Endothelial cell (in vitro differentiated cells): ENCODE results near the gene DHRS7. TPM values are rescaled to one million over a fixed set of nuclear protein-coding genes. Genes with fewer than 3 reads are reported as not detected.

ENCODE experiments used
- DNase-seq: peaks from one replicate; pipeline ENCODE4 v3.0.0; 2021; ENCODE audit warnings: low spot score
- H3K27ac Mint-ChIP-seq: one replicate; pipeline ENCODE4 v1.8.0; 2021; ENCODE audit warnings: mixed read lengths, inconsistent platforms; ENCODE audit not compliant: unreplicated experiment
- H3K27me3 Mint-ChIP-seq: one replicate; pipeline ENCODE4 v1.8.0; 2021; ENCODE audit warnings: mild to moderate bottlenecking, moderate library complexity, mixed read lengths, inconsistent platforms; ENCODE audit not compliant: unreplicated experiment
- H3K36me3 Mint-ChIP-seq: one replicate; pipeline ENCODE4 v1.8.0; 2021; ENCODE audit warnings: mild to moderate bottlenecking, low read depth, mixed read lengths, inconsistent platforms; ENCODE audit not compliant: unreplicated experiment
- H3K4me1 Mint-ChIP-seq: one replicate; pipeline ENCODE4 v1.8.0; 2021; ENCODE audit warnings: mild to moderate bottlenecking, mixed read lengths, inconsistent platforms; ENCODE audit not compliant: unreplicated experiment
- H3K4me3 Mint-ChIP-seq: one replicate; pipeline ENCODE4 v1.8.0; 2021; ENCODE audit warnings: mild to moderate bottlenecking, mixed read lengths, inconsistent platforms; ENCODE audit not compliant: unreplicated experiment
- H3K9me3 Mint-ChIP-seq: one replicate; pipeline ENCODE4 v1.8.0; 2021; ENCODE audit warnings: mixed read lengths, inconsistent platforms; ENCODE audit not compliant: unreplicated experiment
- total RNA-seq: library from RNA; stranded (reverse); fragmentation: NEBNext Ultra II Directional; extraction: Animal tissue kit (Norgen Biotek cat#: 25700); gene quantifications from one replicate; pipeline ENCODE4 v1.2.1, GENCODE V29; 2021; ENCODE audit not compliant: unreplicated experiment
- TF ChIP-seq, protein P1 (sequence below): fragments of 200-600 bp; sonication (generic); IDR thresholded peaks from one replicate; pipeline ENCODE4 v1.5.0; 2021; ENCODE audit warnings: antibody characterized with exemption; ENCODE audit not compliant: unreplicated experiment

Gene DHRS7
- total RNA-seq, 1 donor from 2014 or later = 67.3 TPM

DNA sequence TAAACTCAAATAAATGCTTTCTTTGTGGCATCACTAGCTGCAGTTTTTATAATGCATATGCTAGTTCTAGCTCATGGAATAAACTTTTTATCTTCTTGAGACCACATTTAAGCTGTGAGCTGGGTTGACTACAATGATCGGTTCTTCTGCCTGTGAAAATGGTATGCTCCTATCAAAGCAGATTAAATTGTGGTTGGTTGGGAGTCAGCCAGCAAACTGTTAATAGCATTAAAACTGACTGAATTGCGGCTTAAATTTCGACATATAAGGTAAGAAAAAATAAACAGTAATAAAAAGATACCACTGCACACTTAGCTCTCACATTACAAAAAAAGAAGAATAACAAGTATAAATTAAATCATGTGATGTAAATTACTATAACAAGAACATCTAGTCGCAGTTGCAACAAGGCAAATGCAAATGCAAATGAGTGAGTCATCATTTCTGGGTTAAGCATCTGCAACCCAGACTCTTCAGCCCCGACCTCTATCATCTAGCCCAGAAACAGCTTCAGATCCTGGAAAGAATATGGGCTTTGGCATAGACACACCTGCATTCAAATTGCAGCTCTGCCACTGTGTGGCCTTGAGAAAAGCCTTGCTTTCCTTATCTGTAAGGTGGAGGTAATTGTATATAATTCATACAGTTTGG lies 19.8 kb upstream of the DHRS7 start:
- no peak overlapping the region for H3K27ac Mint-ChIP-seq
- H3K9me3 Mint-ChIP-seq = no peaks in the 10 kb centered on the region
- TF ChIP-seq, protein P1, sequence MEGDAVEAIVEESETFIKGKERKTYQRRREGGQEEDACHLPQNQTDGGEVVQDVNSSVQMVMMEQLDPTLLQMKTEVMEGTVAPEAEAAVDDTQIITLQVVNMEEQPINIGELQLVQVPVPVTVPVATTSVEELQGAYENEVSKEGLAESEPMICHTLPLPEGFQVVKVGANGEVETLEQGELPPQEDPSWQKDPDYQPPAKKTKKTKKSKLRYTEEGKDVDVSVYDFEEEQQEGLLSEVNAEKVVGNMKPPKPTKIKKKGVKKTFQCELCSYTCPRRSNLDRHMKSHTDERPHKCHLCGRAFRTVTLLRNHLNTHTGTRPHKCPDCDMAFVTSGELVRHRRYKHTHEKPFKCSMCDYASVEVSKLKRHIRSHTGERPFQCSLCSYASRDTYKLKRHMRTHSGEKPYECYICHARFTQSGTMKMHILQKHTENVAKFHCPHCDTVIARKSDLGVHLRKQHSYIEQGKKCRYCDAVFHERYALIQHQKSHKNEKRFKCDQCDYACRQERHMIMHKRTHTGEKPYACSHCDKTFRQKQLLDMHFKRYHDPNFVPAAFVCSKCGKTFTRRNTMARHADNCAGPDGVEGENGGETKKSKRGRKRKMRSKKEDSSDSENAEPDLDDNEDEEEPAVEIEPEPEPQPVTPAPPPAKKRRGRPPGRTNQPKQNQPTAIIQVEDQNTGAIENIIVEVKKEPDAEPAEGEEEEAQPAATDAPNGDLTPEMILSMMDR = no peak
- no peak overlapping the region for H3K4me3 Mint-ChIP-seq
- DNase-seq = no peak
- H3K36me3 Mint-ChIP-seq = no peaks in the 10 kb centered on the region
- H3K27me3 Mint-ChIP-seq = peaks cover 1% of the 10 kb centered on the region
- peaks cover 3% of the 10 kb centered on the region for H3K4me1 Mint-ChIP-seq

DNA sequence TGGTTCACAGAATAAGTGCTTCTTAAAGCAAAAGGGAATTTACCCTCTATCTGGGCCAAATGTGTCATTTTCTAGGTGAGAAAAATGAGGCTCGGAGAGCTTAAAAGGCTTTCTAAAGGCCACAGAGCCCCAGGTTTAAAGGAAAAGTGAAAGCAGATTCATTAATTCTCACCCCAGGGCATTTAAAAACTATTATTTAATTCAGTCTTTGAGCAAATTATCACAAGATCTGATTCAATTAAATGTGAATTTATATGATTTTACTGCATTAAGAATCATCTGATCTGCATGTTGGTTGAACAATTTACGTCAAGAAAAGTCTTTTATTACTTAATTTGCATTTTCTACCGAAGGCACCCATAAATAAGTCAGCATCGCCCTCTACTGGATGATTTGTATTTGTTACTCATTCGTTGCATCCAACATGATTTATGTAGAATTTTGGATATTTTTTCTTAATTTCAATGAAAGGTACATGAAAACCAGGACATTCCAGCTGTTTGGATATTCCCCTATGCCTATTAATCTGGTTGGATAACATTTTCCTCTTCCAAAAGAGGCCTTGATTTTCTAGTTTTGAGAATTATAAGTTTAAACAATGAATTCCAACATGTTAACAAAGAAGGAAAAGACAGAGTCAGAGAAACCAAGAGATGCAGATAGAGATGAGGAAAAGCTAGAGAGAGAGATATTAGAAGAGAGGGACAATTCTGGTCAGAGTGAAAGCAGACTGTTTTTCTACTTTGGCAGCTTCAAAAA lies 19.1 kb upstream of the DHRS7 start:
- Mint-ChIP-seq H3K27me3 (peaks cover 1% of the 10 kb centered on the region), H3K4me1 (no peaks in the 10 kb centered on the region), H3K9me3 (no peaks in the 10 kb centered on the region), H3K4me3 (no peak overlapping the region), H3K27ac (no peak overlapping the region), H3K36me3 (no peaks in the 10 kb centered on the region)
- DNase-seq = no peak
- TF ChIP-seq, protein P1 = peak; percentile 80

DNA sequence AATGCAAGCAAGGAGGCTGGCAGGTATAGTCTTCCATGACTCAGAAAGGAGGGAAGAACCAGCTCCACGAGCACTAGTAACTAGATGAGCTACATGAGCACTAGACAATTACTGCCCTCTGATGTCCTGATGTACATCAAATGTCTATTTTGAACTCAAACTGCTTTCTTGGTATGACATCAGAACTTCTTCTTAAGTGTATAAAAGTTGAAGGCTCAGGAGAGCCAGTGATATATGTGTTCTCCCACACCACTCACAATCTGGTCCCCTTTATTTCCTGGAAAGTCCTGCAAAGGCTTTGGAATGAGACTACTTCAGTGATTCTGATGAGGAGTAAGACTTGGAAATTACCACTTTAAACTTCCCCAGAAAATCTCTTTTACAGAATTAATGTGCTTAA lies 18.5 kb upstream of the DHRS7 start:
- Mint-ChIP-seq H3K27ac (no peak overlapping the region), H3K4me3 (no peak overlapping the region), H3K9me3 (no peaks in the 10 kb centered on the region), H3K36me3 (no peaks in the 10 kb centered on the region), H3K27me3 (peaks cover 1% of the 10 kb centered on the region), H3K4me1 (no peaks in the 10 kb centered on the region)
- TF ChIP-seq, protein P1 = no peak
- DNase-seq = no peak

DNA sequence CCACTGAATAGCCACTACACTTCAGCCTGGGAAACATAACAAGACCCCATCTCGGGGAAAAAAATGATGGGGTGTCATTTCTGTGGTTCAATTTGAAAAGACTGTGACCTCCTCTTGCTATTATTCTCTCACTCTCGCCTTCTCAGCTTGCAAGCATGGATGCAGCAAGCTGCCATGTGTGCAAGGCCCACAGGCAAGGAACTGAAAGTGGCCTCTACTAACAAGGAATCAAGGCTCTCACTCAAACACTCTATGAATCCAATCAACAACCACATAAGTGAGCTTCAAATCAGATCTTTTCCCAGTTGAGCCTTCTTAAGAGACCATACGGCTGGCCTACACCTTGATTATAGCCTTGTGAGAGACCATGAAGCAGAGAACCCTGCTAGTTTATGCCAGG lies 17.9 kb upstream of the DHRS7 start:
- DNase-seq = no peak
- H3K9me3 Mint-ChIP-seq = no peaks in the 10 kb centered on the region
- H3K27me3 Mint-ChIP-seq = peaks cover 1% of the 10 kb centered on the region
- no peak overlapping the region for H3K27ac Mint-ChIP-seq
- TF ChIP-seq, protein P1 = no peak
- H3K36me3 Mint-ChIP-seq = no peaks in the 10 kb centered on the region
- no peaks in the 10 kb centered on the region for H3K4me1 Mint-ChIP-seq
- H3K4me3 Mint-ChIP-seq = no peak overlapping the region

DNA sequence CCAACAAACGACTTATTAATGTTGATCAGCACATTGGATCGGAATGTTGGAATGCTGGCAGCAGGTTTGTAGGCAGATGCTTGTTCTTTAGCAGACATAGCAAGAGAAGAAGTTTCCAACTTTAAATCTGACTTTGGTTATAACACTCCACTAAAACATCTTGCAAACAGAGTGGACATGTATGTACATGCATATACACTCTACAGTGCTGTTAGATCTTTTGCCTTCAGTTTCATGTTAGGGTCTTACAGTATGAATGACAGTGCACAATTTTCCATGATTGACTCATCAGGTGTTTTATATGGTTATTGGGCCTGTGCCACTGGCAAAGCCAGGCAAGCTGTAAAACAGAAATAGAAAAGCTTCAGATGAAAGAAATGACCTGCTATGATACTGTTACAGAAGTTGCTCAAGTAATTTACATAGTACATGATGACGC lies 14.3 kb upstream of the DHRS7 start:
- H3K27me3 Mint-ChIP-seq = peaks cover 1% of the 10 kb centered on the region

More for the DNA sequence above, 14.3 kb upstream of the DHRS7 start:
- no peaks in the 10 kb centered on the region for H3K36me3 Mint-ChIP-seq
- no peak overlapping the region for H3K4me3 Mint-ChIP-seq
- no peaks in the 10 kb centered on the region for H3K9me3 Mint-ChIP-seq
- no peaks in the 10 kb centered on the region for H3K4me1 Mint-ChIP-seq
- TF ChIP-seq, protein P1 = no peak
- H3K27ac Mint-ChIP-seq = no peak overlapping the region
- DNase-seq = no peak
